GM19238 (cell line): ENCODE results near the gene HUS1.
"Not testable (repeated sequence)": the region's sequence is repeated elsewhere in the genome, so short reads cannot be mapped to it uniquely, and the experiment has no call there.

ENCODE experiments used
- DNase-seq: peaks from one replicate; pipeline ENCODE4 v3.0.0; 2011; ENCODE audit warnings: low spot score; ENCODE audit not compliant: insufficient read length

Gene HUS1

GRCh38 chr7:47945261-47946015, 34.0 kb downstream of the HUS1 start:
- DNase-seq = peak; percentile 40

GRCh38 chr7:47944536-47945260, 34.7 kb downstream of the HUS1 start:
- DNase-seq = no peak

- DNase-seq = no peak
These were observed 35.5 kb downstream of the HUS1 start for GRCh38 chr7:47943676-47944474.

- not testable (repeated sequence) for DNase-seq
These were observed 36.8 kb downstream of the HUS1 start for GRCh38 chr7:47942651-47943050.

GRCh38 chr7:47942132-47942531, 37.3 kb downstream of the HUS1 start:
- DNase-seq = no peak

DNA sequence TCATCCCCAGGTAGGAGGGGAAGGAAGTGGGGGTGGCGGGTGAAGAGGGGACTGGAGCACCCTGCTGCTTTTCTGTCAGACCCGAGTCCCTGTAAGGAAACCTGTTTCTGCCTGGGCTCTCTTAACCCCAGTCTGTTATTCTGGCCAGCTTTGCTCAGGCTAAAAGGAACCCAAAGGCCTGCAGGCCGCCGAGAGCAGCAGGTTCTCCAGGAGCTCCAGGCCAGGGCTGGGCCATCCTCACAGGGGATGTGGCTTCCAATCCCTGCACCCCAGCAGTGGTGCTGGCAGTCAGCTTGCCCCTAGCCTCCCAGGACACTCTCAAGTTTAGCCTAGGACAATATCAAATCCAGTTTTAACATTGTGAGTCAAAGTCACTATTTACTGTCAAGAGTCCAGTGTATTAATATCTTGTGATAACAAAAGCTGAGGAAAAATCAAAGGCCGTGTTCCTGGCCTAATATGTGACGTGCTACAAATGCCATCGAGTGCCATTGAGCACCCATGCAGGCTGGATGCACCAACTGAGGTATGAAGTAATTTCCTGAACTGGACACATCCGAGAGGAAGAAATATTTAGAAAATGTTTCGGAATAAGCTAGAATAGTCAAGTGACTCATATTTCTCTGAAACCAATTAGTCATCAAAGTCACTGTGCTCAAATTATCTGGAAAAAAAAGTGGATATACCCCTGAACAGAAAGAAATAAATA, 38.1 kb downstream of the HUS1 start:
- DNase-seq = no peak

DNA sequence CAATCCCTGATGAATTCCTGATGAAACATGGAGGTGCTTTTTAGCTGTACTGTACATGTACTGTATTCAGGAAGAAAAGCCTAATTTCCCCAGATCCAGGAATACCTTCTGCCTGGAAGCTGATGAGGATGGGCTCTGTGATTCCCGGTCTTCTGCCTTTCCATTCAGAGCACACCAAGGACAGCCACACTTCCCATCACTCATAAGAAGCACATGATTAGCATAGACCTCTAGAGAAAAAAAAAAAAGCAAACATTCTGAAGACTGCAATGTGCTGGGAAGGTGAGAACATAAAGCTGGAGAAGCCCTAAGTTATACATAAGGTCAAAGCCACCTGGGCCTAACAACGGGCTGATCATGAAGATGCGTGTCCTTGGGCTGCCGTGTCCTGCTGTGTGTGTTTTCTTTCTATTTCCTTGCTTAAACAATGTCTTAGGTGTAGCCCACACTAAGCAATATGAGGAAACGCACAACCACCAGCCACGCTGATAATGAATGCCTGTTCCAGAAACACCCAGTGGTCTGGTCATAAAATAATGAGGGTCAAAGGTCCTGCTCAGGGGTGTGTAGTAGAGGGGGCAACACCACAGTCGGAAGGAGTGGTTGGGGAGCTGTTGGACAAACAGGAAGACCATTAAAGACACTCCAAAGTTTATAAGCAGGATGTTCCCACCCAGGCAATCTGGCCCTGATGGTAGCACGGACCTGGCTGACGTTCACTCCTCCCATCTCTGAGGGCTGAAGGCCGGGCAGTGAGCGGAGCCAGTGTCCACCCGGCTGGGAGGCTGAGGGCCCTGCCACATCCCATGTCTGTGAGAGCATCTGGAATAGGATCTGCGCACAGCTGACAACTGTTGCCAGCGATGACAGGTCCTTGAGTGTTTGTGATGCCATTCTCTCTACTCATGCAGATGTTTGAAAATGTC, 39.1 kb downstream of the HUS1 start:
- no peak for DNase-seq

DNA sequence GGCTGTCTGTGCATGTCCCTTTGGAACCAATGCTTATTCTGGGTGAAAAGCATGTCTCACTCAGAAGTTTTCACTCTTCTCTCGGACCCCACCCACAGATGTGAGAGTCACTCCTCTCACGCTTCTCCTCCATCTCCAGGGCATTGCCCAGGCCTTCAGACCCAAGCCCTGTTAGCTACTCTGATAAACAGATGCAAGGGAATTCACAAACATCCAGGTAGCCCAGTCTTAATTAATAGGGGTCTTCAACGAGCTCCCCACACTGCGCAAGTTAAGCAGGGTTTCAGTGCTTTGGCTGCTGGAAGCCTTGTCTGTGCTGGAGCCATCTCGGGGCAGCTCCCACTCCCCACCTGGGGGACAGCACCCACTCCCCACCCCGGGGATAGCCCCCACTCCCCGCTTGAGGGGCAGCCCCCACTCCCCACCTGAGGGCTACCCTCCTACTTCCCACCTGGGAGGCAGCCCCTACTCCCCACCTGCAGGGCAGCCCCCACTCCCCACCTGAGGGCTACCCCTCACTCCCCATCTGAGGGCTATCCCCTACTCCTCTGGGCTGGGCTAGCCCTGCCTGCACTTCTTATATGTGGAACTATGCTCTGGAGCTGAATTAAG, 39.9 kb downstream of the HUS1 start:
- DNase-seq = no peak

- no peak for DNase-seq
These were observed 40.7 kb downstream of the HUS1 start for GRCh38 chr7:47938574-47939165.

DNA sequence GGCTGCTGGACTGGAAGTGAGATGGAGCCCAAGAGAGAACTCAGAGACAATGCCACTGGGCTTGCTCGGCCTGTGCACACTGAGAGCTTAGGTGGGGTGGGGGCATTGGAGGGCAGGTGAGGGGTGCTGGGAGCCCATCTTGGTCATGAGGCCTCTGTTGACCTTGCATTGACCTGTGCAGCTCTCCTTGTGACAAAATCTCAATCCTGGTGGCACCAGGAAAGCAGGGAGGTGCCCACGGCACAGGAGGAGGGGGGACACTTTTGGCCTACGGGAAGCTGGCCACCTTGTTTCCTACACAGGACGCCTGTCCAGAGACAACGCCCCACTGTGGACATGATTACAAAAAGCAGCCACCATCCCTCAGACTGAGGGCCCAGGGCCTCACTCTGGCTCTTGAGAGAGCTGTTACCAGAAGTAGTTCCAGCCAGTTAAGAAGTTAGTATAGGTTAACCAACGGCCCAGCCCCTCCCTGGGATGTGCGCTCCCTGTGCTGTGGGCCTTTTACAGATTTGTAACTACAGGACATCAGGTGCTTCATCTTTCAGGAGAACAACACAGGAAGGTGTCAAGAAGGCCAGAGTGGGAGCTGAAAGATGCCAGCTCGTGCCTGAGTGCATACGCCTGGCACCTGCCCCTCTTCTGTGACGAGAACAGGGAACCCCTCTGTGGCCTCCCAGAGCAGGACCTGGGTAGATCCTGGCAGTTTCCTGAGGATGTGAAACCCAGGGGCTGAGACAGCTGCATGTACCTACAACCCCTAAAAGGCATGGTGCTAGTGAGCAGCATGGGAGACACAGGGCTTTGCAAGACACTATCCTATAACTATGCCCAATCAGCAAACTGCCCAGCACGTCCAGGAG, 41.5 kb downstream of the HUS1 start:
- peak; percentile 41 for DNase-seq

DNA sequence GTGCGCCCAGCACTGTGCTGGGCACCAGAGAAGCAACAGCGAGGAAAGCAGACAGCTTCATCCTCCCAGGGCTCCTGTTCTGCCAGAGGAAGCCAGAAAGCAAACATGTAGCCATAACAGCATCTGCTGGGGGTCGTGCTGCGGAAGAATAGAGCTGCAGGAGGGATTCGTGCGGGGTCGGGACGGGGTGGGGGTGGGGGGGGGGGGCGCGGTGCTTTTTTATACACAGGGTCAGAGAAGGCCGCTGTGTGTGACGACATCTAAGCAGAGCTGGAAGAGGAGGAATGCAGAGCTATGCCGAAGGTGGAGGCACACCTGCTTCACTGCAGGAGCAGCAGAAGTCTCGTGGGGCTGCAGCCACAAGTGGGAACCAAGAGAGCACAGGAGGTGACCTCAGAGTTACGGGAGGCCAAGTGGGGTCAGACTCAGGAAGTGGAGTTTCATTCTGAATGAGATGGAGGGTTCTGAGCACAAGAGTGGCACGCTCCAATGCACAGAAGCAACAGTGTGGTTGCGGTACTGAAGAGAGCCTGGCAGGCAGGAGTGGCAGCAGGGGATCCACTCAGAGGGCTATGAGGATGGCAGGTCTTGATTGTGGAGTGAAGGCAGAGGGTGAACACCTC, 42.2 kb downstream of the HUS1 start:
- peak; percentile 79 for DNase-seq

DNA sequence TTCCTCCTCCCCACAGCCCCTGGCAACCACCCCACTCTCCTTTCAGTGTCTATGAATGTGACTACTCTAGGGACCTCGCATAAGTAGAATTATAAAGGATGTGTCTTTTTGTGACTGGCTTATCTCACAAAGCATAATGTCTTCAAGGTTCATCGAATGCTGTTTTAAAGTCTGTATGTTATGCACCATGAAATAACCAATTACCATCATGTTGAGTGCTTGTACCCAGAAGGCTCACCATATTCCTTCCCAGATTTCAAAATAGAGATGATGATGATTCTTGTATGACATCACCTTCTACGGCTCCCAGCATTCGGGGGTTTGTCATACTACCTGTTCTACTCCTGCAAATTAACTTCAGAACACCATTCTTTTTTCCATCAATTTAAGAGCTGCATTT, 43.1 kb downstream of the HUS1 start:
- DNase-seq = no peak

DNA sequence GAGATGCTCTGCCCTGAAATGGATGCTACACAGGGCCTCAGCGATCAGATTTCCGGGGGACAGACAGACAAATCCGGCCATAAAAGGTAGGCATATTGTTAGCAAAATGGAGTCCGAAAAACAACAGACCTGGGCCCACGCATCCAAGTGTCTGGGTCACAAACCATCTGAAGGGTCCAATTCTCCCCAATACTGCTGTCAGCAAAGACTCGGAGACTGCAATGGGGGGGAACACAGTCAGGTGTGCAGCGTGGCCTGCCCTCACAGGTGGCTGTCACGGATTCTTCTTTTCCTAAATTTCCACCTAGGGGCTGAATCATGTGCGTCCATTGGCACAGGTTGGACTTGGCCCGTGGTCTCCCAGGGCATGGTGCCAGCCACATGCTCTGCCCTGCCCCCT, 44.1 kb downstream of the HUS1 start:
- no peak for DNase-seq

DNA sequence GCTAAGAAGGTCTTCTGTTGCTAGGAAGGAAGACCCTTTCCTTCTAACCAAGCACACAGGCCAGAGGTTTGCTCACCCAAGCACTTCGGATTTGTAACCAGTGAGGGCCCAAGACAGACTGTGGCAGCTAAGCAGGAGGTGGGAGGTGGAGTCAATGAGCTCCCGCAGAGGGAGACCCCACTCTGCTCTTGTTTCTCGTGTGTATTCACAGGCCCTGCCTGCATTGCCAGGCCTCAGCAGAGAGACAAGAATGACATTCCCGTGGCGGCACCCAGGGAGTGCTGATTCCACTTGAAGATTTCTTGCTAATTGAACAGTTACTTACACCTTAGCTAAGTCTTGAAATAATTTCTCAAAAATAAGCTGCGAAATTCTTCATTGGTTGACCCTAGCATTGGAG, 44.6 kb downstream of the HUS1 start:
- no peak for DNase-seq

- no peak for DNase-seq
These were observed 46.2 kb downstream of the HUS1 start for GRCh38 chr7:47933215-47933614.

GRCh38 chr7:47932466-47933037, 46.9 kb downstream of the HUS1 start:
- DNase-seq = no peak

GRCh38 chr7:47932016-47932415, 47.4 kb downstream of the HUS1 start:
- DNase-seq = no peak
